GM10248 (cell line): Measurements from ENCODE around the gene IL26.

Experiments
- CTCF ChIA-PET: fragments of 300-600 bp; sonication (Branson Sonifier 250); formaldehyde crosslinking; extraction: SDS; loops from one replicate; lab custom pipeline; 2021; ENCODE audit warnings: antibody characterized with exemption; lab: Yijun Ruan, JAX
- POLR2A ChIA-PET: fragments of 350-650 bp; sonication (Branson Sonifier 250); formaldehyde crosslinking; extraction: SDS; loops from one replicate; lab custom pipeline; 2020; ENCODE audit warnings: antibody characterized with exemption; lab: Yijun Ruan, JAX
- DNase-seq: peaks from one replicate; pipeline ENCODE4 v3.0.0; 2012; ENCODE audit errors: extremely low spot score
- TF ChIP-seq, protein P1 (sequence below): IDR thresholded peaks from 2 replicates; pipeline ENCODE4 v1.5.1; 2012; ENCODE audit warnings: mild to moderate bottlenecking, low read depth; ENCODE audit errors: extremely low read depth, missing control alignments, control extremely low read depth

The IL26 gene

DNA sequence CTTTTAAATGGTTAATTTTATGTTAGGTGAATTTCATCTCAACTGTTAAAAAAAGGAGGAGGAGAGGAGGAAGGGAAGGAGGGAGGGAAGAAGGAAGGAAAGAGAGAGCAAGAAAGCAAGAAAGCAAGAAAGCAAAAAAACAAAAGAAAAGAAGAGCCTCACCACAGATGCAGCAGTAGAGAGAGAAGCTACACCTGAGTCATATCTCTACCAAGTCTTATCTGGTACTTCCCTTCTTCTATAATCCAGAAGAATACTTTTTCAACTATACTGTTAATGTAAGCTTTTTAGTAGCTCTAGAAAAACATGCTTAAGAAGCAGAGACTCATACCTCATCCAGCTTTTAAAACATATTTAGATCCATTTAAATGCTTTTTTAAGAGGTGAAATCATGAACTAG lies 5.6 kb upstream of the IL26 start:
- ChIA-PET CTCF (interaction anchor here (0.9 to 2.5 kb wide), 9 partner anchors 8 to 196 kb away, joined by 3 to 17 read pairs (median 4); partner anchors contain the start of gene MDM1), POLR2A (interaction anchor here (1.4 kb wide), 1 partner anchor 10 kb away, joined by 3 read pairs; no protein-coding TSS in a partner anchor)
- no peak for DNase-seq
- TF ChIP-seq, protein P1, sequence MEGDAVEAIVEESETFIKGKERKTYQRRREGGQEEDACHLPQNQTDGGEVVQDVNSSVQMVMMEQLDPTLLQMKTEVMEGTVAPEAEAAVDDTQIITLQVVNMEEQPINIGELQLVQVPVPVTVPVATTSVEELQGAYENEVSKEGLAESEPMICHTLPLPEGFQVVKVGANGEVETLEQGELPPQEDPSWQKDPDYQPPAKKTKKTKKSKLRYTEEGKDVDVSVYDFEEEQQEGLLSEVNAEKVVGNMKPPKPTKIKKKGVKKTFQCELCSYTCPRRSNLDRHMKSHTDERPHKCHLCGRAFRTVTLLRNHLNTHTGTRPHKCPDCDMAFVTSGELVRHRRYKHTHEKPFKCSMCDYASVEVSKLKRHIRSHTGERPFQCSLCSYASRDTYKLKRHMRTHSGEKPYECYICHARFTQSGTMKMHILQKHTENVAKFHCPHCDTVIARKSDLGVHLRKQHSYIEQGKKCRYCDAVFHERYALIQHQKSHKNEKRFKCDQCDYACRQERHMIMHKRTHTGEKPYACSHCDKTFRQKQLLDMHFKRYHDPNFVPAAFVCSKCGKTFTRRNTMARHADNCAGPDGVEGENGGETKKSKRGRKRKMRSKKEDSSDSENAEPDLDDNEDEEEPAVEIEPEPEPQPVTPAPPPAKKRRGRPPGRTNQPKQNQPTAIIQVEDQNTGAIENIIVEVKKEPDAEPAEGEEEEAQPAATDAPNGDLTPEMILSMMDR = no peak

DNA sequence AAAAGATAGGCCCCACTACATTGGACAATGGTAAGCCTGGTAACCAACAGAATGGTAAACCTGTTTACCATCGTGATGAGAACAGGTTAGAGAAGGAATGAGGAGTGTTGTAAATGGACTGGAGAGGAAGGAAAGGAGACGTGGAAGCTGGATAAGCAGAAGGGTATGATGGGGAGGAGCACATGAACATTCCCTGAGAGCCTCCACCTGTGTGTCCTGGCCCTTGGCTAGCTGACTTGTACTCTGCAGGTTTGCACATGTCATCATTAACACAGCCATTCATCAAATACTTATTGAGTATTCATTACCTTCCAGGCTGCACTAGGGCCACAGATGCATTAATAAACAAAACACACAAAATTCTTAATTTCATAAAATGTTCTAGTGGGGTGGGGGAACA lies 4.3 kb upstream of the IL26 start:
- CTCF ChIA-PET = interaction anchor here (2.1 kb wide), 1 partner anchor 87 kb away, joined by 8 read pairs; no protein-coding TSS in a partner anchor
- no peak for DNase-seq
- POLR2A ChIA-PET = no interaction called here
- TF ChIP-seq, protein P1 = no peak

DNA sequence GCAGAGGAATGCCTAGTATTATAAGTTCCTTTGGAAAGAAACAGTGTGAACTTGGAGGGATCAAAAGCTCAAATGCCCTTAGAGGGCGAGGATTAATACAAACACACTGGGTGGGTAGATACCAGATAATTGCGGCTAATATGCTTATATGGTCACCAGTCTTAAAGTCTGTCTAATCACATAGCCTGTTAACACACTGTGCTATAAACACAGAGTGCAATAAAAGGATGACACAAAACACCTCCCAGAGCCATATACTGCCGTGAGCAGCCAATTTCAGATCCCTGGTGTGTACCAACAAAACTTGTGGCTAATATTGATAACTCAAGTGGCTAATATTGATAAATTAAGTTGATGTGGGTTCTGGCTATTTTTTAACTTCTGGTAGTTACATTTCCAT lies 1.7 kb upstream of the IL26 start:
- CTCF ChIA-PET = no interaction called here
- TF ChIP-seq, protein P1 = no peak
- POLR2A ChIA-PET = no interaction called here
- no peak for DNase-seq

DNA sequence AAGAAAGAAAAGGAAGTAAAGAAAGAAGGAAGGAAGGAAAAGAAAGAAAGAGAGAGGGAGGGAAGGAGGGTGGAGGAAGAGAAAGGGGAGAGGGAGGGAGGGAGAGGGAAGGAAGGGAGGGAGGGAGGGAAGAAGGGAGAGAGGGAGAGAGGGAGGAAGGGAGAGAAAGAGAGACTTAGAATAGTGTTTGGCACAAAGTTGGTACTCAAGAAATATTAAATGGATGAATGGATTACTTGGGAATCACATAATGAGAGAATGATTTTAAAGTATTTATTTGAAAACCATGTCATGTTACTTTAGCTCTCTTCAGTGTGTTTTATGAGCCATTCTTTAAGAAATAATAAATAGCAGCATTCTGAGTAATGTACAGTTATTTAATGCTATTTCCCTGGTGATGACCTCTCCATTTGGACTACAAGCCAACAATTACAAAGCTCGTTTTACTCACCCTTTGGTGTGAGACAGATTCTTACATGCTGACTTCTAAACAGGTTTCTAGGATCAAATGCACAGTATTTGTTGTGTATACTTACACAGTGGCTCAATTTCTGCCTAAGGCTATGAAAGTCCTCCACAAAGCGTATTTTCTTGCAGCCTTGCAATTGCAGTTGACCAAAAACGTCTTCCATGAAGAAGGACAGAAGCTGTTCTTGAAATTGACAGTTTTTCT lies 861 bp downstream of the IL26 start:
- ChIA-PET CTCF (interaction anchor here (1.1 to 5.8 kb wide), 9 partner anchors 7 to 868 kb away, joined by 3 to 94 read pairs (median 17); no protein-coding TSS in a partner anchor), POLR2A (no interaction called here)
- DNase-seq = no peak
- TF ChIP-seq, protein P1 = no peak

DNA sequence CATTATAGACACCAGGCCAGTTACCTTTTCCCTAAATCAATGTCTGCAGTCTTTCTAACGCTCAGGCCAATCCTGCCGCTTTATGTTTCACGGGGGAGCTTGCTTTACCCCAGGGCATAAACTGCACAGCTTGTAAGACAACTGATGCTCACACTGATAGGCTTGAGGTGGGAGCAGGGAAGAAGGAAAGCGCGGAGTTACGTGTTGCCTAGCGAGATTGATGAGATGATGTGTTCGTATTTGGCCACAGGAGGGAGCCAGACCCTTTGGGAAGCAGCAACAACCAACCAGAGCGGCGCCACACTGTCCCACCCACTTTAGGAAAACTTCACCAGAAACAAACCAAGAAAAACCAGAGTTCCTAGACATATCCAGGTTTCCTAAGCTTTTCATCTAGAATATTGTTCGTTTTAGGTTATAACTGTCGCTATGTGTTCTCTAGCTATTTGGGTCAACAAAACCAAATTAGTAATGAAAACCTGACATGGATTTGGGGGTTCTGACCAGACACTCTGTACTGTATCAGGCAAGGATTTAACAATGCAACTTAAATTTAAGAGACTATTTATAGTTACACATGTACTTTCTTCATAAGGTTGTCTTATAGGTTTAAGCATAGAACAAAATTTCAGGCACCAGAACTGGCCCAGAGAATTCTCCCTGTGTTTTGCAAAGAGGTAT lies 2.4 kb downstream of the IL26 start:
- peak; percentile 68 for DNase-seq
- ChIA-PET POLR2A (no interaction called here), CTCF (interaction anchor here (0.6 to 5.8 kb wide), 47 partner anchors 9 to 867 kb away, joined by 3 to 94 read pairs (median 5); partner anchors contain the start of genes MDM2 and SLC35E3)
- TF ChIP-seq, protein P1 = peak; percentile 86

DNA sequence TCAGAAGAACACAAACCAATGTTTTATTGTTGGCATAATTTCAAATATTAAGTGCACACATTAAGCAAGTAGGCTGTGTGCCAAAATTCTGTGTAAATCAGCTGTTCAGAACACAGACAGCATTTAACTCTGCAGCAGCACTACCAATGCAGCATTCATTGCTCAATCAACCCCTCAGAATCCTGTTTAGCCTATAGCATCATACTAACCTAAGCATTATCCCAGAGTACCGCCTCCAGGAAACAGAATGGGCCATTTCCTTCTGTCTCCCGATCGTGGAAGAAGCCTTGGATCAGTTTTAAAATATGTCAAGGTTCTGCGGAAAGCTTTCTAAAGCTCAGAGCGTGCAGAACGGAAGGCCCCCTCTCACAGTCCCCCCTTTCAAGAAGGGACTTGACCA lies 3.3 kb downstream of the IL26 start:
- no peak for DNase-seq
- POLR2A ChIA-PET = no interaction called here

More for the DNA sequence above, 3.3 kb downstream of the IL26 start:
- TF ChIP-seq, protein P1 = no peak
- CTCF ChIA-PET = interaction anchor here (0.8 to 5.8 kb wide), 41 partner anchors 10 to 866 kb away, joined by 3 to 94 read pairs (median 5); partner anchors contain the start of gene SLC35E3
